ENCODE data around the gene PXMP2.

- no peak for TF ChIP-seq CTCF (IDR thresholded peaks at IDR 0.05)
- no peak for TF ChIP-seq ZFP36 (IDR thresholded peaks at IDR 0.05; ENCODE audit: borderline replicate concordance, partially characterized antibody)
- no peak for TF ChIP-seq KDM1A (IDR thresholded peaks at IDR 0.05; ENCODE audit: low read depth)
These were observed 39.9 kb downstream of the PXMP2 start for GRCh38 chr12:132727091-132727794.
